ENCODE results near the gene BMPR1B. TPM values are rescaled to one million over a fixed set of nuclear protein-coding genes. Genes with fewer than 3 reads are reported as not detected.

Gene BMPR1B
- total RNA-seq (3.3 TPM in 2 replicates), polyA plus RNA-seq (1.6 and 1.8 TPM in 2 replicates)

- Histone ChIP-seq H3K9me3 (ENCODE audit: low read depth) (no peaks in the 10 kb centered on the region), H3K79me2 (no peaks in the 10 kb centered on the region), H3K4me2 (peak within 1 kb of the TSS; percentile 97), H2AFZ (peak within 1 kb of the TSS; percentile 87), H3K27ac (no peak within 1 kb of the TSS), H3K4me1 (ENCODE audit: insufficient read depth) (no peaks in the 10 kb centered on the region), H3K4me3 (peak within 1 kb of the TSS; percentile 56), H3K27me3 (peaks cover 60% of the 10 kb centered on the region), H3K9me2 (replicated peaks; ENCODE audit: insufficient read depth) (no peaks in the 10 kb centered on the region), H4K20me1 (ENCODE audit: insufficient read depth, poor library complexity, severe bottlenecking) (no peaks in the 10 kb centered on the region), H3K36me3 (replicated peaks; ENCODE audit: insufficient read depth, low read depth) (no peaks in the 10 kb centered on the region)
- 7% methylated on average over 38 of the region's 77 CpGs for WGBS (ENCODE audit: low lambda C conversion rate, missing lambda C conversion rate)
- DNase-seq (ENCODE audit: low spot score): peak; percentile 62
- TF ChIP-seq EZH2 (IDR thresholded peaks at IDR 0.05; ENCODE audit: borderline replicate concordance): no peak
- TF ChIP-seq, protein P1, sequence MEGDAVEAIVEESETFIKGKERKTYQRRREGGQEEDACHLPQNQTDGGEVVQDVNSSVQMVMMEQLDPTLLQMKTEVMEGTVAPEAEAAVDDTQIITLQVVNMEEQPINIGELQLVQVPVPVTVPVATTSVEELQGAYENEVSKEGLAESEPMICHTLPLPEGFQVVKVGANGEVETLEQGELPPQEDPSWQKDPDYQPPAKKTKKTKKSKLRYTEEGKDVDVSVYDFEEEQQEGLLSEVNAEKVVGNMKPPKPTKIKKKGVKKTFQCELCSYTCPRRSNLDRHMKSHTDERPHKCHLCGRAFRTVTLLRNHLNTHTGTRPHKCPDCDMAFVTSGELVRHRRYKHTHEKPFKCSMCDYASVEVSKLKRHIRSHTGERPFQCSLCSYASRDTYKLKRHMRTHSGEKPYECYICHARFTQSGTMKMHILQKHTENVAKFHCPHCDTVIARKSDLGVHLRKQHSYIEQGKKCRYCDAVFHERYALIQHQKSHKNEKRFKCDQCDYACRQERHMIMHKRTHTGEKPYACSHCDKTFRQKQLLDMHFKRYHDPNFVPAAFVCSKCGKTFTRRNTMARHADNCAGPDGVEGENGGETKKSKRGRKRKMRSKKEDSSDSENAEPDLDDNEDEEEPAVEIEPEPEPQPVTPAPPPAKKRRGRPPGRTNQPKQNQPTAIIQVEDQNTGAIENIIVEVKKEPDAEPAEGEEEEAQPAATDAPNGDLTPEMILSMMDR (IDR thresholded peaks at IDR 0.05; ENCODE audit: poor library complexity): no peak
- TF ChIP-seq EZH2phosphoT487 (IDR thresholded peaks at IDR 0.05; ENCODE audit: low read depth, severe bottlenecking, unreplicated experiment): no peak
Observed at GRCh38 chr4:94757192-94758140, at the start of gene BMPR1B. BMPR1B (plus strand) TSS chr4:94757955; CDS start chr4:95104425, 346,470 bp downstream.

- no peaks in the 10 kb centered on the region for H3K36me3 ChIP-seq (replicated peaks; ENCODE audit: insufficient read depth, low read depth)
- no peak overlapping the region for H3K4me3 ChIP-seq
- DNase-seq (ENCODE audit: low spot score): no peak
- no peak overlapping the region for H3K27ac ChIP-seq
- TF ChIP-seq EZH2 (IDR thresholded peaks at IDR 0.05; ENCODE audit: borderline replicate concordance): no peak
- TF ChIP-seq, protein P1 (IDR thresholded peaks at IDR 0.05; ENCODE audit: poor library complexity): no peak
- TF ChIP-seq EZH2phosphoT487 (IDR thresholded peaks at IDR 0.05; ENCODE audit: low read depth, severe bottlenecking, unreplicated experiment): no peak
- H3K79me2 ChIP-seq: no peaks in the 10 kb centered on the region
- H3K9me2 ChIP-seq (replicated peaks; ENCODE audit: insufficient read depth): no peaks in the 10 kb centered on the region
- no peaks in the 10 kb centered on the region for H3K27me3 ChIP-seq
- no peak overlapping the region for H3K4me2 ChIP-seq
- no peaks in the 10 kb centered on the region for H3K4me1 ChIP-seq (ENCODE audit: insufficient read depth)
- H2AFZ ChIP-seq: no peak overlapping the region
- WGBS (ENCODE audit: low lambda C conversion rate, missing lambda C conversion rate): 92% methylated on average over 5 of the region's 5 CpGs
- no peaks in the 10 kb centered on the region for H3K9me3 ChIP-seq (ENCODE audit: low read depth)
- H4K20me1 ChIP-seq (ENCODE audit: insufficient read depth, poor library complexity, severe bottlenecking): no peaks in the 10 kb centered on the region
Observed at GRCh38 chr4:94711635-94712034, 46.1 kb upstream of the BMPR1B start.

DNA sequence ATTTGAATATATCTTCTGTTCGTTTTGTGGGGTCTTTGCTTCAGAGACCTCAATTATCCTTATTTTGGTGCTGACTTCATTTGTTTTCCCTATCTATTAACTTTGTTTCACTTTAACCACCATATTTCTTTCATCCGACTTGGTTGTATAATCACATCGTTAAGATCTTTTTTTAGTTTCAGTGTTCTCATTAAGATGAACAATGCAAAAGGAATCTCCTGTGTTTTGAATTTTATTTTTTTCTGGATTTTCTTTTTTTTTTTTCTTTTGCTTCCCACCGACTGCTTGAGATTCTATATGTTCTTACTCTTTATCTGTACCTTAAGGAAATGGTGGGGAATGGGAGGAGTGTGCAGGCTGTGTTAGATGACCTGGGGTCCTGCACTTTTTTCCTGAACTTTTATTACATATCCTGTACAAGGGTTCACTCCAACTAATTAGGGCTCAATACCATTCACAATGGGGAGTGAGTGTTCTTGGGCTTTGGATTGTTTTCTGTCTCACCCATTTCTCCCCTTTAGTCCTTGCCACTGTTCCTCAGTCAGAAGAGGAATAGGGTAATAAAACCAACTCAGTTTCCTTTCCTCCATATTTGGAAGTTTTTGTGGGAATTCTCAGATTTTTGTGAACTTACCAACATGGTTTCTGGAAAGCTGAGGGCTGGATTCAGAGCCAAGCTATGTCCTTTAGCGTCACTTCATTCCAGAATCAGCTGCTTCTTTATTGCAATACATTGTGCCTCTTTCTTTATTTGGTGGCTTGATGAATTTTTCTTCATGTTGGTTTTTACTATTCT is 43.2 kb upstream of the BMPR1B start:
- no peak for DNase-seq (ENCODE audit: low spot score)
- Histone ChIP-seq H3K36me3 (replicated peaks; ENCODE audit: insufficient read depth, low read depth) (no peaks in the 10 kb centered on the region), H3K27ac (no peak overlapping the region), H4K20me1 (ENCODE audit: insufficient read depth, poor library complexity, severe bottlenecking) (no peaks in the 10 kb centered on the region), H3K4me3 (no peak overlapping the region), H3K27me3 (no peaks in the 10 kb centered on the region), H3K4me2 (no peak overlapping the region), H2AFZ (no peak overlapping the region), H3K9me2 (replicated peaks; ENCODE audit: insufficient read depth) (no peaks in the 10 kb centered on the region), H3K4me1 (ENCODE audit: insufficient read depth) (no peaks in the 10 kb centered on the region), H3K9me3 (ENCODE audit: low read depth) (no peaks in the 10 kb centered on the region), H3K79me2 (no peaks in the 10 kb centered on the region)
- WGBS (ENCODE audit: low lambda C conversion rate, missing lambda C conversion rate): 90% methylated on average over 5 of the region's 5 CpGs
- no peak for TF ChIP-seq EZH2 (IDR thresholded peaks at IDR 0.05; ENCODE audit: borderline replicate concordance)
- TF ChIP-seq, protein P1 (IDR thresholded peaks at IDR 0.05; ENCODE audit: poor library complexity): no peak

Data from hepatocyte (in vitro differentiated cells).